HG03045 (cell line): ENCODE measurements around the gene IMPDH2.

Source experiments
- ATAC-seq: cut with Tn5 transposase; IDR thresholded peaks from one replicate; pipeline ENCODE4 v1.9.1; 2021; ENCODE audit warnings: mild to moderate bottlenecking, moderate library complexity; ENCODE audit not compliant: unreplicated experiment

IMPDH2 gene

DNA sequence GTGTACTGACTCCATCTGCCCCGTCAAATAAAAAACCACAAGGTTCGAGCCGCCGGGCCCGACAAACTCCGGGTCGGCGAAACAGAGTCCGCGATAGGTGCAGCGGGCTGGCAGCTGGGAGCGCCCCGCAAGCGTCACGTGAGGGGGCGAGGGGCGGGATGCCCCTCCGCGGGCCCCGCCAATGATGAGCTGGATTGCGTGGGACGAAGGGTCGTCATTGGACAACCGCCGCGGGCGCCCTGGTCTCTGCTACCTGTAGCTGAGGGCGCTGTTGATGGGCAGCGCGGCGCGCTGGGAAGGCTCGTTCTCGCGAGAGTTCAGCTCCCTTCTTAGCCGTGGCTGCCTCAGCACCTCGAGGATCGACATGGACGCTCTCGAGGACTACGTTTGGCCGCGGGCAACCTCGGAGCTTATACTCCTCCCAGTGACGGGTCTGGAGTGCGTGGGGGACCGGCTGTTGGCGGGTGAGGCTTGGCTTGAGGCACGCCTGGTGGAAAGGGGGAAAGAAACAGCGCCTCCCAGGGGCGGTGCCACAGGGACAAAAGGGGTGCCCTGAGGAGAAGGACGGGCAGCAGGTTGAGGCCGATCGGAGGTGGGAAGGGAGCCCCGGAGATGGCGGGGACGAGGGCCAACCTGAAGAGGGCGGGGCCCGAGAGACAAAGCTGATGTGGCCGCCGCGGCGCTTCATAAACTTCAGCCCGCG lies 22.0 kb downstream of the IMPDH2 start, which contains the start of gene WDR6:
Gene WDR6, plus strand, starts transcription at position 324 of the 703 bp plus-strand sequence. Its CDS starts 41 bp downstream, at position 365.
- peak; percentile 80 for ATAC-seq

DNA sequence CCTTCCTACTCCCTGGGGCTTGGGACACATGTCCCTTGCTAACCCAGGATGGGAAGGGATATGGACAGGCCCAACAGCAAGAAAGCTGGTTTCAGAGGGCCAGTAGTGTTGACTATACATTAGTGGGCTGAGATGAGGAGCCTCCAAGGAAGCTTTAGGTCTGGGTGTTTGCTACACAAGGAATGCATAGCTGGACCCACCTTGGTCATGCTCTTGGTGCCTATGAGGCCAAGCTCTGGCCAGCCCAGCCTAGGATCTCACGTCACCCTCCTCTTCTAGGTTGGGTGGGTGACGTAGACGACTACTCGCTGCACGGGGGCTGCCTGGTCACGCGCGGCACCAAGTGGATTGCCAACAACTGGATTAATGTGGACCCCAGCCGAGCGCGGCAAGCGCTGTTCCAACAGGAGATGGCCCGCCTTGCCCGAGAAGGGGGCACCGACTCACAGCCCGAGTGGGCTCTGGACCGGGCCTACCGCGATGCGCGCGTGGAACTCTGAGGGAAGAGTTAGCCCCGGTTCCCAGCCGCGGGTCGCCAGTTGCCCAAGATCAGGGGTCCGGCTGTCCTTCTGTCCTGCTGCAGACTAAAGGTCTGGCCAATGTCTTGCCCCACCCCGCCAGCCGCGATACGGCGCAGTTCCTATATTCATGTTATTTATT lies 22.7 kb downstream of the IMPDH2 start:
- ATAC-seq, result peak; percentile 1

DNA sequence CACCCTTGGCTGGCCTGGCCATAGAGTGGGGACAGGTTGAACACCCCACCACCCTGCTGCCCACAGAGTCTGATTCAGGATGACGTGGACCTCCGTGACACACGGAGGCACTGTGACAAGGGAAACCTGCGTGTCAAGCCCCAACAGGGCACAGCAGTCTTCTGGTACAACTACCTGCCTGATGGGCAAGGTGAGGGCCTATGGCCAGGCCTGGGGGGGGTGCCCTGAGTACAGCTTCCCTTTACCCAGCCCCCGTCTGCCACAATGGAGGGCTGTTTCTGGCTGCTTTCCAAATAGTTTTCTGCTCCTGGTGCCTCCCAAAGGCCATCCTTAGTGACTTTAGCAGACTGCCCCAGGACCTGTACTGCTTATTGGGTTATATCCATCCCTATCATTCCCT lies 23.2 kb downstream of the IMPDH2 start:
- ATAC-seq, result no peak

- ATAC-seq, result no peak
Measured at GRCh38 chr3:49005303-49005680, 23.9 kb downstream of the IMPDH2 start.

GRCh38 chr3:49004352-49005302 lies 24.6 kb downstream of the IMPDH2 start:
- no peak for ATAC-seq

GRCh38 chr3:49001155-49001554 lies 28.0 kb downstream of the IMPDH2 start:
- ATAC-seq, result no peak

GRCh38 chr3:48999085-48999858 lies 29.9 kb downstream of the IMPDH2 start:
- no peak for ATAC-seq

DNA sequence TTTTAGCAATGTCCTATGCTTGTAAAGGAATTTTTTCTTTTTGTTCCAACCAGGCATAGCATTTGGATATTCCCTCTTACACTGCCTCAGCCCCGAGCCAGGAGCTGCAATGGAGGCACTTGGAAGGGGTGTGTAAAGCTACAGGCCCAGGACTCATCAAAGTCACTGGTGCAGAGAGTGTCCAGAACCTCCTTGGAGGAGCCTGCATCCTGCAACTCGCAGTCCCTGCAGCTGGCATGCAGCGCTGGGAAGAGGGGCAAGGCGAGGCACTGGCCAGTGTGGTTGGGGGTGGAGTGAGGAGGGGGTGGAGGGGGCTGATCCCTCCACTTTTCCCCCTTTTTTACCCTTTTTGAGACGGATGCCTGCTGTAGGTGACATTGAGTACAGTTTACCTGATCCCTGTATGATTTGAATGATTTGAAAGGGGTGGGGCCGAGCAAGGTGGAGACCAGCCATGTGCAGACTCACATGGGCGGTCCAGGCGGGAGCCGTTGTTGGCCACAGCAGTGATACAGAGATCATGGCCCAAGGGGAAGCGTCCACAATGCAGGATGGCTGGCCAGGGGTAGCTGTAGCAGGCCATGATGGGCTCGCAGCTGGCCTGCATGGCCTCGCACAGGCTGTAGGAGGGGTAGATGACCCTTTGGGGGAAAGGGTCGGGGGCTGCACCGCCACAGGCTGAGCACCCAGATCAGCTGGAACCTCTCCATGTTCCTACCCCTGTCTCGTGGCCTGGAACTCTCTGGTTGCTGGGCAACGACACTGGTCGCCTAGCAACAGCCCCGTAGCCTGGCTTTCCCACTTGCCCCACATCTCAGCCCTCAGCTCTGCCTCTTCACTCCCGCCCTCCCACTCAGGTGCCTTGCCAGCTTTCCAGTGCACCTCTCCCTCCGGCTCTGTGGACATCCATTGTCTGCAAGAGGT lies 31.2 kb downstream of the IMPDH2 start:
- ATAC-seq, result no peak

DNA sequence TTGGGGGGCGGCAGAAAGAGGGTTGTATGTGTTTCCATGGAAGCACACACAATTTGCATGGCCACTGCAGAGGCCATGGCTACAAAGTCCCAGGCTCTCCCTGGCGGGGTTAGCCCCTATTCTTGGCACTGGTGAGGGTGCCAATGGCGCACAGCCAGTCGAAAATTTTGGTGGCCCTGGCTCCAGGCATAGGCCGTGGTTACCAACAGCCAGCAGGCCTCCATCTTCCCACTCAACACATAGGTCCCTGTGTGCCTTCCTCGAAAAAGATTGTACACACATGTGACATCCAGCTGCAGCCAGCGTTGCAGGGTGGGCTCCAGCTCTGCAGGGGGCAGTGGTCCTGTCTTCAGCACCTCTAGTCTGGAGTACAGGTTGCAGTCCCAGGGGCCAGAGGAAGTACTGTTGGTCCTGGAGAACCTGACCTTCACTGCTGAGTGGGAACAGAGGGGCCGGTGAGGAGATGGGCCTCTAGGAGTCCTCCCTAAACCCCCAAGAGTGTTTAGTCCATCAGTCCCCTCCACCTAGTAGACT lies 32.0 kb downstream of the IMPDH2 start:
- ATAC-seq, result no peak

DNA sequence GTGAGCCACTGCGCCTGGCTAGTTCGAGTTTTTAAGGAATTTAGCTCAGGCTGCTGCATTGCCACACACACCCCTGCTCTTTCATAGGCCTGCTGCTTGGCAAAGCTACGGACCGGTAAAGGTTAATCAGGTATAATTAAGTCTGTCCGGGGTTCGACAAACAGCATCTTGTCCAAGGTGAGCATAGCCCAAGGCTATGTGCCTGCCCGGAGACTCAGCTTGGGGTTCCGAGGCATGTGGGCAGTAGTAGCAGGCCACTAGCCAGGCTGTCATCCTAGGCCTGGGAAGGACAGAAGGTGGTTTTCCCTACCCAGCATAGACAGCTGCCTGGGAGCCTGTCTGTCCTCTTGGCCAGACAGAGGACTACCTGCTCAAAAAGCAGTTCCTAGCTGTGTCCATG lies 32.6 kb downstream of the IMPDH2 start:
- no peak for ATAC-seq

DNA sequence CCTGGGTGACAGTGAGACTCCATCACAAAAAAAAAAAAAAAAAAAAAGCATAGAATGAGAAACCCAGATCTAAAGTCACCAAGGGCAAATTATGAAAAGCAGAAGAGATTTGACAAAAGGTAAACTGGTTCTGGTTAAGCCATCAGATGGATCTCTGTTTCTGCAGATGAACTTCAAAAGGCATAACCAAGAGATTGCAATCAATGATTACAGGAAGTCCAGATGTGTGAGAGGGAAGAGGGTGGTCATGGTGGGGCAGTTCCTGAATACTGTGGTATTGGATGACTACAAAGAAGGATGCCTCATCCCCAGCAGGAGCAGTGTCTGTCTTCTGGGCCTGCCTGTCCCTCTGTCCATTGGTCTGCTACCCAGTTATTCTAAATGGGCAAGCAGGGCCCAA lies 35.4 kb downstream of the IMPDH2 start:
- no peak for ATAC-seq

GRCh38 chr3:48991851-48992545 lies 37.2 kb downstream of the IMPDH2 start:
- ATAC-seq, result no peak

DNA sequence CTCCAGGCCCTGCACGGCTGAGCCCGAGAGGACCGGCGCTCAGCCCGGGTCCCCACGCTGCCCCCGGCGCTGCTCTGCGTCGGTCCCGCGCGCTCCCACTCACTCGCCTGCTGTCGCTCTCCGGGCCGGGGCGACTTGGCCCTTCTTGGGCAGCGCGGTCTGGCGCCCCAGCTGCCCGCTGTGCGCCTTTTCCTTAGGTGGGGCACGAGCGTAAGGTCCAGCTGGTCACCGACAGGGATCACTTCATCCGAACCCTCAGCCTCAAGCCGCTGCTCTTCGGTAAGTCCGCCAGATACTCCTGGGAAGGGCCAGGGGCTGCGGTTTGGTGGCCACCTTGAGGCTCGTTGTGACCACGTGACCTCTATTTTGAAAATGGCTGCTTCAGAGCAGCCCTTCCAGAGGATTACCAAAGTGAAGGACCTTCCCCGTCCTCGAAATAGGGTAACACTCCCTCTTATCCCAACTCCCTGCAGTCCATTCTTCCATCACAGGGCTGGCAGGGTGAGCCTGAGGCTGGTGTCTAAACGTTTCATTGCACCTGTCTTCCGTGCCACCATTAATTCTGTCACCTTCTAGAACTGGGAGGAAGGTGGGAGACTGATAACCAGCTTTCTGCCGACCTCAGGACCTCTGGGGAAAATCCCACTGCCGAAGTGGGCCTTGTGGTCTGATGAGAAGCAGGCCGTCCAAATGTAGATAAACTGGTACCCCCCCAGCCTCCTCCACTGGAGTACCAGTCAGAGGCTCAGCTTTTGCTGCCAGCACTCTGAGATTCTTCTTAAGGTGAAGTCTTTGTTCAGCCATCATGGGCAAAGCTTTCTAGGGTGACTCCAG lies 38.3 kb downstream of the IMPDH2 start:
- peak; percentile 22 for ATAC-seq

- ATAC-seq, result peak; percentile 39
Measured at GRCh38 chr3:48989796-48990635, 39.2 kb downstream of the IMPDH2 start, which contains the start of gene P4HTM. TSS of gene P4HTM (plus strand) at chr3:48990241. CDS start at chr3:48990257, 16 bp downstream.

GRCh38 chr3:48989126-48989795 lies 39.9 kb downstream of the IMPDH2 start:
- no peak for ATAC-seq

- no peak for ATAC-seq
Measured at GRCh38 chr3:48985831-48986376, 43.3 kb downstream of the IMPDH2 start.
